Suprapubic skin (tissue), 4 donors: Measurements from ENCODE around the gene ATP6V1F. TPM values are rescaled to one million over a fixed set of nuclear protein-coding genes. Genes with fewer than 3 reads are reported as not detected.

Experiments
- DNase-seq, 2 donors: peaks; one replicate each; pipeline ENCODE4 v3.0.0-alpha.2; 2019; ENCODE audit warnings: low spot score in 2 of 2
- H3K27ac ChIP-seq: fragments of 200-600 bp; sonication (generic); one replicate; pipeline ENCODE4 v1.5.1; 2019
- H3K27me3 ChIP-seq: fragments of 200-600 bp; sonication (generic); one replicate; pipeline ENCODE4 v1.5.1; 2019
- H3K36me3 ChIP-seq: fragments of 200-600 bp; sonication (generic); one replicate; pipeline ENCODE4 v1.5.1; 2019
- H3K4me1 ChIP-seq: fragments of 200-600 bp; sonication (generic); one replicate; pipeline ENCODE4 v1.5.1; 2019
- H3K4me3 ChIP-seq: fragments of 200-600 bp; sonication (generic); one replicate; pipeline ENCODE4 v1.5.1; 2019; ENCODE audit warnings: mild to moderate bottlenecking
- H3K9me3 ChIP-seq: fragments of 200-600 bp; sonication (generic); one replicate; pipeline ENCODE4 v1.5.1; 2019
- EP300 ChIP-seq: sonication (generic); formaldehyde crosslinking; IDR thresholded peaks from one replicate; pipeline ENCODE4 v1.6.1; 2017; ENCODE audit warnings: antibody characterized with exemption
- POLR2A ChIP-seq, 2 donors: fragments of 450-650 bp; IDR thresholded peaks; one replicate each; pipeline ENCODE4 v1.6.1; 2017; ENCODE audit warnings: antibody characterized with exemption in 2 of 2, mild to moderate bottlenecking in 2 of 2, moderate library complexity in 2 of 2
- POLR2AphosphoS5 ChIP-seq, 3 donors: sonication (generic); formaldehyde crosslinking; IDR thresholded peaks; one replicate each; pipeline ENCODE4 v1.6.1; 2017; ENCODE audit warnings: antibody characterized with exemption in 3 of 3
- WGBS: methylation state at CpG from one replicate; pipeline ENCODE4 v1.1.5; 2018; 5-methylcytosine and 5-hydroxymethylcytosine counted together
- total RNA-seq, 4 donors: library from RNA; depleted of rRNA; stranded (reverse); fragments of >200 nt; gene quantifications; one replicate each; pipeline ENCODE4 v1.1.0, GENCODE V29; 2016
- TF ChIP-seq, protein P1 (sequence below), 2 donors: fragments of 200-600 bp in 1 of 2; fragments of 450-650 bp in 1 of 2; sonication (generic) in 1 of 2; IDR thresholded peaks; one replicate each; pipeline ENCODE4 v1.5.1; 2016 to 2019; ENCODE audit warnings: antibody characterized with exemption in 2 of 2, mild to moderate bottlenecking in 1 of 2, moderate library complexity in 1 of 2

ATP6V1F gene
- total RNA-seq, result 100 to 1,000 TPM in 3 of 4 donors, 10 to 100 TPM in 1; 78.4 to 165 (median 148) TPM

DNA sequence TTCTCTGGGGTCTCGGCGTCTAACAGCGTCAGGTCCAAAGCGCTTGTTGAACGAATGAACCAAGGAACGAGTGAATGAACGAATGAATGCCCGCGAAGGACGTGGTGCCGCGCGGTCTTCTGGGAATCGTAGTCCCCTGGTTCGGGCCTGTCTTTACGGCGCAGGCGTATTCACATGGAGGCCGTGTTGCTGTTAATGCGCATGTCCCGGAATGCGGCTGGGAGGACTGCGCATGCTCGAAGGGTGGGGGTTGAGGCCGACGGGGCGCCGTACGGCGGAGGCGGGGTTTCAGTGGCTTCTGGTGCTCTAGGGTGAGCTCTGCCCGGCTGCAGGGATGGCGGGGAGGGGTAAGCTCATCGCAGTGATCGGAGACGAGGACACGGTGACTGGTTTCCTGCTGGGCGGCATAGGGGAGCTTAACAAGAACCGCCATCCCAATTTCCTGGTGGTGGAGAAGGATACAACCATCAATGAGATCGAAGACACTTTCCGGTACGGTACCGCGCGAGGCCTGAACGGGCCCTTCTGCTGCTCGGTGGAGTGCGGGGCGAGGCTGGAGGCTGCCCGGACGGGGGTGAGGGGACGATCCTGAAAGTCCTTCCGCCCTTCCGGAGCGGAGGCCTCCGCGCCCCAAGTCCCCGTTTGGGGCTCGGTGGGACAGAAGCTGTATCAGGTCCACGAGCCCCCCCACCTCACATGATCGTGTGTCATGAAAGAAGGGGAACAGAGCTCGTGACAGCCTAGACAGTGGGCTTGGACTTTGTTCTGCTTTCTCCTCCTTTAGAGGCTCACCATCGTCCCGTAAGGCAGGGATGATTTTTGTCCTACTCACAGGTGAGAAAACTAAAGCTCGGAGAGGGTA, at the start of gene ATP6V1F:
TSS of gene ATP6V1F (plus strand) at position 286 of the 862 bp plus-strand sequence. CDS start at position 335, 49 bp downstream.
- H3K4me1 ChIP-seq, result peaks cover 45% of the 10 kb centered on the region

DNA sequence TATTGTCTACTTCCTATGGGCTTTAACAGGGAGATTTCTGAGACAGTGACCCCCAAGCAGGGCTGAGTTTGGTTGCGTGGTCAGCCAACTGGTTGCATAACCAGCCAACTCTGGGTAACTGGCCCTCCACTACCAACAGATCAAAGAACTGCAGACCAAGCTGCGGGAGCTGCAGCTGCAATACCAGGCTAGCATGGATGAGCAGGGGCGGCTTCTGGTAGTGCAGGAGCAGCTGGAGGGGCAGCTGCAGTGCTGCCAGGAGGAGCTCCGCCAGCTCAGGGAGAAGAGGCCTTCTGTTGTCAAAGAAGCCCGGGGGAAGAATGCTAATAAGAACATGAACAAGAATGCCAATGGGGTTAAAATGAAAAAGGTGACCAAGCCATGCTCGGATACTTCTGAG, 48.2 kb upstream of the ATP6V1F start:
- Histone ChIP-seq H3K9me3 (no peaks in the 10 kb centered on the region), H3K27me3 (peaks cover 2% of the 10 kb centered on the region), H3K36me3 (no peaks in the 10 kb centered on the region), H3K4me1 (no peaks in the 10 kb centered on the region), H3K4me3 (no peak overlapping the region), H3K27ac (no peak overlapping the region)
- TF ChIP-seq POLR2AphosphoS5 (IDR thresholded peaks at IDR 0.05) (no peak), EP300 (no peak), POLR2A (IDR thresholded peaks at IDR 0.05) (no peak)
- TF ChIP-seq, protein P1, sequence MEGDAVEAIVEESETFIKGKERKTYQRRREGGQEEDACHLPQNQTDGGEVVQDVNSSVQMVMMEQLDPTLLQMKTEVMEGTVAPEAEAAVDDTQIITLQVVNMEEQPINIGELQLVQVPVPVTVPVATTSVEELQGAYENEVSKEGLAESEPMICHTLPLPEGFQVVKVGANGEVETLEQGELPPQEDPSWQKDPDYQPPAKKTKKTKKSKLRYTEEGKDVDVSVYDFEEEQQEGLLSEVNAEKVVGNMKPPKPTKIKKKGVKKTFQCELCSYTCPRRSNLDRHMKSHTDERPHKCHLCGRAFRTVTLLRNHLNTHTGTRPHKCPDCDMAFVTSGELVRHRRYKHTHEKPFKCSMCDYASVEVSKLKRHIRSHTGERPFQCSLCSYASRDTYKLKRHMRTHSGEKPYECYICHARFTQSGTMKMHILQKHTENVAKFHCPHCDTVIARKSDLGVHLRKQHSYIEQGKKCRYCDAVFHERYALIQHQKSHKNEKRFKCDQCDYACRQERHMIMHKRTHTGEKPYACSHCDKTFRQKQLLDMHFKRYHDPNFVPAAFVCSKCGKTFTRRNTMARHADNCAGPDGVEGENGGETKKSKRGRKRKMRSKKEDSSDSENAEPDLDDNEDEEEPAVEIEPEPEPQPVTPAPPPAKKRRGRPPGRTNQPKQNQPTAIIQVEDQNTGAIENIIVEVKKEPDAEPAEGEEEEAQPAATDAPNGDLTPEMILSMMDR (IDR thresholded peaks at IDR 0.05), result no peak
- no peak for DNase-seq
- WGBS, result 84% methylated on average over 6 of the region's 6 CpGs

More for the DNA sequence above, at the start of gene ATP6V1F:
- peak within 1 kb of the TSS; percentile 64 for H3K4me3 ChIP-seq
- no peaks in the 10 kb centered on the region for H3K27me3 ChIP-seq
- peaks cover 18% of the 10 kb centered on the region for H3K36me3 ChIP-seq
- 0% methylated on average over 30 of the region's 65 CpGs for WGBS
- TF ChIP-seq POLR2AphosphoS5 (IDR thresholded peaks at IDR 0.05) (peak in 1 of 3 donors; percentile 40), EP300 (no peak), POLR2A (IDR thresholded peaks at IDR 0.05) (peak in 1 of 2 donors; percentile 79)
- TF ChIP-seq, protein P1 (IDR thresholded peaks at IDR 0.05), result peak in 1 of 2 donors; percentile 14
- H3K9me3 ChIP-seq, result no peaks in the 10 kb centered on the region
- peak; percentile 98 to 99 for DNase-seq
- H3K27ac ChIP-seq, result peak within 1 kb of the TSS; percentile 79

DNA sequence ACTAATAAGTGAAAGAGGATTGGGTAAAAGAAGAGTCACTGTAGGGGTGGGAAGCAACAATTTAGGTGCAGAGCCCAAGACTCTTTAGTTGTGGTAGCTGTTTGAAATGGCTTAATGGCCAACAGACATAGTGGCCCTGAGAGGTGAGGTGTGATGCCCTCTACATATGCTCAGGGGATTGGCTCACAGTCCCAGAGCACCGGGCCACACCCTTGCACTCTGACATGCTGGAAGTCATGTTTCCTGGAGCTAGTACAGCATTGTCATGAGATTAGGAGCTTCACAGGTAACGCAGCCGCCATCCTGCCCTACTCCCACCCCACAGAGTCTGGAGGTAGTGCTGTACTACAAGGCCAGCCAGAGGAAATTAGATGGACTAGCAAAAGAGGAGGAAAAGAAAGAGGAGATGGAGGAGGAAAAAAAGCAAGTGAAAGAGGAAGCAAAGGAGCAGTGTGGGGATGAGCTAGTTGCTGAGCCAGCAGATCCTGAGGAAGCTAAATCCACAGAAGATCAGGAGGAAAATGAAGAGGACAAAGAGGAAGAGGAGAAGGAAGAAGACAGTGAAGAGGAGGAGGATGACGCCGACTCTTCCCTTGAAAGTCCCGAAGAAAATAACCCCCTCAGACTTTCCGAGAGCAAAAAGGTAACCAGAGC, 47.2 kb upstream of the ATP6V1F start:
- Histone ChIP-seq H3K27me3 (peaks cover 2% of the 10 kb centered on the region), H3K4me1 (no peaks in the 10 kb centered on the region), H3K36me3 (no peaks in the 10 kb centered on the region), H3K27ac (no peak overlapping the region), H3K4me3 (no peak overlapping the region), H3K9me3 (no peaks in the 10 kb centered on the region)
- DNase-seq, result no peak
- WGBS, result 75% methylated on average over 7 of the region's 7 CpGs
- TF ChIP-seq, protein P1 (IDR thresholded peaks at IDR 0.05), result no peak
- no peak for TF ChIP-seq POLR2AphosphoS5 (IDR thresholded peaks at IDR 0.05)

DNA sequence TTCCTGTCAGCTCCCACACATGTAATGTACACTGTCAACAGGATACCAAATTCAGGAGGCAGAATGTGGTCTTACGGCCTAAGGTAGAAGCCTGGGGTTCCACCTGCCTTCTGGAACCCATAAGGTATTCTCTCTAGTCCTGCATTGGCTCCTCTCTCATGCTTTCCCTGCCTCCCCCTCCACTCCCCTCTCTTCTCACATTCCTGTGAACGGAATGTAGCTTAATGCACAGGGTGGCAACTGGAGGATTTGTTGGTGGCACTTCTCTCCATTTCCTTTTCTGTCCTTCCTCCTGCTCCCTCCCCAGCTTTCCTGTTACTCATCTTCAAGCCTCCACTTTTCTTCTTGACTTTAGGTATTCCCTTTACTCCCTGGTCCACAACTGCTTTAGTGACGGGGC, 44.0 kb upstream of the ATP6V1F start:
- 87% methylated on average over 3 of the region's 3 CpGs for WGBS
- Histone ChIP-seq H3K4me1 (no peaks in the 10 kb centered on the region), H3K27me3 (peaks cover 2% of the 10 kb centered on the region), H3K4me3 (no peak overlapping the region), H3K36me3 (no peaks in the 10 kb centered on the region), H3K27ac (no peak overlapping the region), H3K9me3 (no peaks in the 10 kb centered on the region)
- DNase-seq, result no peak
- TF ChIP-seq POLR2A (IDR thresholded peaks at IDR 0.05) (no peak), POLR2AphosphoS5 (IDR thresholded peaks at IDR 0.05) (no peak), EP300 (no peak)
- TF ChIP-seq, protein P1 (IDR thresholded peaks at IDR 0.05), result no peak

GRCh38 chr7:128821724-128822123, 40.9 kb upstream of the ATP6V1F start:
- Histone ChIP-seq H3K4me1 (no peaks in the 10 kb centered on the region), H3K27ac (no peak overlapping the region), H3K4me3 (no peak overlapping the region), H3K36me3 (no peaks in the 10 kb centered on the region), H3K9me3 (no peaks in the 10 kb centered on the region), H3K27me3 (peaks cover 2% of the 10 kb centered on the region)
- TF ChIP-seq, protein P1 (IDR thresholded peaks at IDR 0.05), result no peak
- no peak for TF ChIP-seq POLR2A (IDR thresholded peaks at IDR 0.05)
- TF ChIP-seq EP300, result no peak
- TF ChIP-seq POLR2AphosphoS5 (IDR thresholded peaks at IDR 0.05), result no peak
- DNase-seq, result no peak
- 92% methylated on average over 4 of the region's 4 CpGs for WGBS
